ENCODE data around the gene NRROS.

GRCh38 chr3:196661400-196661799 lies 21.9 kb downstream of the NRROS start:
- TF ChIP-seq POLR2AphosphoS5 (IDR thresholded peaks at IDR 0.05; ENCODE audit: low read depth, low read length): peak; percentile 33; the same call in 1 of the 2 replicates
- TF ChIP-seq TAF1 (IDR thresholded peaks at IDR 0.05; ENCODE audit: borderline replicate concordance, low read depth, low read length): no peak

All from GM12892 (cell line).